Neural crest cell (in vitro differentiated cells): ENCODE data around the gene NXPH2. TPM values are rescaled to one million over a fixed set of nuclear protein-coding genes. Genes with fewer than 3 reads are reported as not detected.

Experiments
- DNase-seq: peaks from one replicate; pipeline ENCODE4 v3.0.0; 2021; ENCODE audit warnings: low read depth, mixed read lengths, low spot score
- H3K27ac Mint-ChIP-seq: one replicate; pipeline ENCODE4 v1.8.0; 2021; ENCODE audit warnings: mild to moderate bottlenecking, mixed read lengths; ENCODE audit not compliant: unreplicated experiment
- H3K27me3 Mint-ChIP-seq: 2 replicates; pipeline ENCODE4 v1.8.0; 2021; ENCODE audit warnings: low read depth, mild to moderate bottlenecking, mixed read lengths
- H3K36me3 Mint-ChIP-seq: 2 replicates; pipeline ENCODE4 v1.8.0; 2021; ENCODE audit warnings: low read depth, mild to moderate bottlenecking, mixed read lengths
- H3K4me1 Mint-ChIP-seq: 2 replicates; pipeline ENCODE4 v1.8.0; 2021; ENCODE audit warnings: mixed read lengths
- H3K4me3 Mint-ChIP-seq: one replicate; pipeline ENCODE4 v1.8.0; 2021; ENCODE audit warnings: mild to moderate bottlenecking, mixed read lengths
- H3K9me3 Mint-ChIP-seq: 2 replicates; pipeline ENCODE4 v1.8.0; 2021; ENCODE audit warnings: mixed read lengths
- CTCF ChIP-seq: fragments of 200-600 bp; sonication (generic); conservative IDR thresholded peaks from 2 replicates; pipeline ENCODE4 v1.5.0; 2021; ENCODE audit warnings: antibody characterized with exemption, mild to moderate bottlenecking
- long read RNA-seq: library from polyadenylated mRNA; unstranded; transcript quantifications from one replicate; pipeline ENCODE4 v2.0.0, GENCODE V29; 2020
- total RNA-seq: library from RNA; stranded (reverse); gene quantifications from 2 replicates; pipeline ENCODE4 v1.2.1, GENCODE V29; 2021

The NXPH2 gene
- total RNA-seq: 3.6 and 4.1 TPM in 2 replicates
- long read RNA-seq, transcript NXPH2-201 (2 exons, 1,052 nt): major isoform, 7 of 7 reads
- long read RNA-seq, partial matches to known transcripts: 0 of 7 reads
- long read RNA-seq, other reads (novel, unspliced or antisense): 0 of 7 reads

GRCh38 chr2:138779781-138780445 is at the start of gene NXPH2:
Gene NXPH2 (minus strand): TSS chr2:138780390. CDS start chr2:138780241, 149 bp downstream.
- no peak for TF ChIP-seq CTCF
- H3K27me3 Mint-ChIP-seq: peaks cover 72% of the 10 kb centered on the region
- no peaks in the 10 kb centered on the region for H3K36me3 Mint-ChIP-seq
- peaks cover 21% of the 10 kb centered on the region for H3K4me1 Mint-ChIP-seq
- peak; percentile 49 for DNase-seq
- no peak within 1 kb of the TSS for H3K27ac Mint-ChIP-seq
- peak within 1 kb of the TSS; percentile 86 for H3K4me3 Mint-ChIP-seq
- H3K9me3 Mint-ChIP-seq: no peaks in the 10 kb centered on the region

- peak; percentile 47 for DNase-seq
- Mint-ChIP-seq H3K4me3 (no peak overlapping the region), H3K36me3 (no peaks in the 10 kb centered on the region), H3K4me1 (no peaks in the 10 kb centered on the region), H3K9me3 (no peaks in the 10 kb centered on the region), H3K27me3 (no peaks in the 10 kb centered on the region), H3K27ac (no peak overlapping the region)
- peak; percentile 71 for TF ChIP-seq CTCF
Observed at GRCh38 chr2:138829326-138829919, 49.2 kb upstream of the NXPH2 start.

- no peaks in the 10 kb centered on the region for H3K9me3 Mint-ChIP-seq
- peak; percentile 85 for TF ChIP-seq CTCF
- peak; percentile 24 for DNase-seq
- H3K27ac Mint-ChIP-seq: no peak overlapping the region
- no peak overlapping the region for H3K4me3 Mint-ChIP-seq
- H3K36me3 Mint-ChIP-seq: no peaks in the 10 kb centered on the region
- H3K4me1 Mint-ChIP-seq: no peaks in the 10 kb centered on the region
- H3K27me3 Mint-ChIP-seq: no peaks in the 10 kb centered on the region
Observed at GRCh38 chr2:138827426-138828054, 47.4 kb upstream of the NXPH2 start.

GRCh38 chr2:138823666-138824065 is 43.5 kb upstream of the NXPH2 start:
- Mint-ChIP-seq H3K4me1 (no peaks in the 10 kb centered on the region), H3K36me3 (no peaks in the 10 kb centered on the region), H3K27ac (no peak overlapping the region), H3K4me3 (no peak overlapping the region), H3K9me3 (no peaks in the 10 kb centered on the region), H3K27me3 (no peaks in the 10 kb centered on the region)
- no peak for TF ChIP-seq CTCF
- no peak for DNase-seq

GRCh38 chr2:138819964-138820363 is 39.8 kb upstream of the NXPH2 start:
- DNase-seq: no peak
- Mint-ChIP-seq H3K4me3 (no peak overlapping the region), H3K27ac (no peak overlapping the region), H3K27me3 (no peaks in the 10 kb centered on the region), H3K36me3 (no peaks in the 10 kb centered on the region), H3K4me1 (no peaks in the 10 kb centered on the region), H3K9me3 (no peaks in the 10 kb centered on the region)
- no peak for TF ChIP-seq CTCF
